Duodenal mucosa (tissue), 2 donors: ENCODE results near the gene MARCOL.

ENCODE experiments used
- H3K27ac ChIP-seq: one replicate; pipeline ENCODE4 v1.7.0; 2013; ENCODE audit warnings: low read depth, low read length
- H3K27me3 ChIP-seq, 2 donors: one replicate each; pipeline ENCODE4 v1.7.0; 2013; ENCODE audit warnings: low read length in 2 of 2, control low read depth in 1 of 2; ENCODE audit not compliant: insufficient read depth in 2 of 2, control insufficient read depth in 1 of 2
- H3K36me3 ChIP-seq, 2 donors: one replicate each; pipeline ENCODE4 v1.7.0; 2013; ENCODE audit warnings: low read length in 2 of 2, control low read depth in 1 of 2; ENCODE audit not compliant: insufficient read depth in 2 of 2, control insufficient read depth in 1 of 2
- H3K4me1 ChIP-seq, 2 donors: one replicate each; pipeline ENCODE4 v1.7.0; 2013; ENCODE audit warnings: low read length in 2 of 2, control low read depth in 1 of 2; ENCODE audit not compliant: insufficient read depth in 2 of 2, control insufficient read depth in 1 of 2
- H3K4me3 ChIP-seq, 2 donors: one replicate each; pipeline ENCODE4 v1.7.0; 2013; ENCODE audit warnings: low read length in 2 of 2, low read depth in 1 of 2
- H3K9ac ChIP-seq, 2 donors: one replicate each; pipeline ENCODE4 v1.7.0; 2013; ENCODE audit warnings: low read length in 2 of 2, low read depth in 1 of 2
- H3K9me3 ChIP-seq, 2 donors: one replicate each; pipeline ENCODE4 v1.7.0; 2013; ENCODE audit warnings: low read length in 2 of 2, control low read depth in 1 of 2; ENCODE audit not compliant: control insufficient read depth in 1 of 2

Gene MARCOL

DNA sequence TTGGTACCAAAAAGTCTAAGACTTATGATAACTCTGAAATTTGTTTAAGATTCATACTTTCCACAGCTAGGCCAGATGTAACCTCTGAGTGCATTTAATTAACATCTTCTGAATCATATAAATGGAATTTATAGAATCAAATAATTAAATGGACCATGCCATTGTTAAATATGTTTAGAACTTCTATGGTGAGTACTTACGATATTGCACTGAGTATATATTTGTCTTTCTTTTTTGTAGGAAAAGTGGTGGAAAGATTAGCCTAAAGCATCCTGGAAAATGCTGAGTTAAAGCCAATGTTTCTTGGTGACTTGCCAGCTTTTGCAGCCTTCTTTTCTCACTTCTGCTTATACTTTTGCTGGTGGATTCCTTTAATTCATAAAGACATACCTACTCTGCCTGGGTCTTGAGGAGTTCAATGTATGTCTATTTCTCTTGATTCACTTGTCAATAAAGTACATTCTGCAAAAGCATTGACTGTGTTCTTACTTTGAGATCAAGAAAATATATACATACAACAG lies 23.6 kb upstream of the MARCOL start:
- H3K27ac ChIP-seq, result no peak overlapping the region
- no peak overlapping the region for H3K9ac ChIP-seq
- H3K4me1 ChIP-seq, result no peaks in the 10 kb centered on the region
- H3K27me3 ChIP-seq, result no peaks in the 10 kb centered on the region
- no peaks in the 10 kb centered on the region for H3K9me3 ChIP-seq
- H3K36me3 ChIP-seq, result no peaks in the 10 kb centered on the region
- H3K4me3 ChIP-seq, result no peak overlapping the region

DNA sequence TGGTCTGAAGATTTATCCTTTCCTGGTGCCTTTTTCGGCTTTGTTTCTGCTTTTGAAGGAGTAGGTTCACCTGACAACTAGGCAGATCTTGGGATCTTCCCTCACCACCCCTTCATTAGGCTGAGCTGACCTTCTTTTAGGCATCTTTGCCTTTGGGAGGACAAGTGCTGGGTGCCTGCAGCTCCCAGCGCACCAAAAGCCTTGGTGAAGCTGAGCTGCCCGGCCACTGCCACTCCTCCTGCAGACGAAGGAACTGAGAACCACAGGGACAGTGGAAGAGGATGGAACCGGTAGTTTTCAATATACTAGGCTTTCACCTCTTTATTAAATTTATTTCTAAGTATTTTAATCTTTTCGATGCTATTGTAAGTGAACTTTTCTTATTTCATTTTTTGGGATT lies 16.8 kb upstream of the MARCOL start:
- Histone ChIP-seq H3K4me1 (no peaks in the 10 kb centered on the region), H3K36me3 (no peaks in the 10 kb centered on the region), H3K4me3 (no peak overlapping the region), H3K27me3 (no peaks in the 10 kb centered on the region), H3K9me3 (no peaks in the 10 kb centered on the region), H3K9ac (no peak overlapping the region), H3K27ac (no peak overlapping the region)

DNA sequence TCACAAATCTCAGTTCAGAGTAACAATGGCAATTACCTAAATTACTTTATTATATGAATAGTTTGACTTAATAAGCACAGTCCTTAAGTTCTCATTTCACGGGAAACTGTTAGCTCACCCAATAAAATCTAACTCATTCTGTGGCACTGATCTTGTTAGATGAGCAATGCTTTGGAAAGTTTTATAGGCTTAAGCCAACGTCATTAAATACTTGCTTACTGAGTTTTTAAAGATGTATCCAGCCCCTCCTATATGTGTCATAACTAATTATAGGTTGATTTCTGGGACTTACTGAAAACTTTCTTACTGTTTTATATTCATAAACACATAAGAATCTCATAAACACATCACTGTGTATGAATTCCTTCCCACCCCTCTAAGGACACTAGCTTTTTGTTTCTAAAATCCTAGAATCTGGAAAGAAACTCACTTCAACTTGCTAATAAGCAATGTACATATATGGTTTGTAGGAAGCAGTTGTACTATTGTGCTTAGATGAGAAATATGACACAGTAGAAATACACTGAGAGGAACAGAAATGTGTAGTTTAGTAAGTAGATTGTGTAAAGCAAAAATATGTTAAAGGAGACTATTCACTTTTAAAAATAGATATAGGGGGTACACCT lies 14.1 kb upstream of the MARCOL start:
- Histone ChIP-seq H3K9me3 (no peaks in the 10 kb centered on the region), H3K27me3 (no peaks in the 10 kb centered on the region), H3K9ac (no peak overlapping the region), H3K4me3 (no peak overlapping the region), H3K36me3 (no peaks in the 10 kb centered on the region), H3K4me1 (no peaks in the 10 kb centered on the region), H3K27ac (no peak overlapping the region)

DNA sequence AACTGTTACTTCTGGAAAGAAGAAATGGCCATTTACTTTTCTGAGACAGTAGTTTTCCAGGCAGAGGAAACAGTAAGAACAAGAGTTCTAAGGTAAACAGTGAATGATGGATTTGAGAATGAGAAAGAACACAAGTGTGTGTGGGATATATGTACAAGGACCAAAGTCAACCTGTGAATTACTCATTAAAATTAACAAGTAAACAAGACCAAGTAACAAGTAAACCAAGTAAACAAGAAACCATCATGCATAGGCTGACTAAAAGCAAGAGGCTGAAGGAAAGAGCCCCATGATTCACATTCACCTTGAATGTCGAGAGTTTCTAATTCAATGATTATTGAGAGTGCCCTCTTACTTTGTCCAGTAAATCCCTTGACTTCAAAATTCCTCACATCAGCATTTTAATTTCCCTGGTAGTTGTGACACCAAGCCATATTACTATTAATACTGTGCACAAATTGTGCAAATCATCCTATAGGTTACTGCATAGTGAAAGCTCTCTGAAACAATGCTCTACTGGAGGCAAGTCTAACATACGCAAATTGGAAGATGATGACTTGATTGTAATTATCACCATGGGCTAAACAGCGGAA lies 9.8 kb upstream of the MARCOL start:
- Histone ChIP-seq H3K9ac (no peak overlapping the region), H3K9me3 (no peaks in the 10 kb centered on the region)

DNA sequence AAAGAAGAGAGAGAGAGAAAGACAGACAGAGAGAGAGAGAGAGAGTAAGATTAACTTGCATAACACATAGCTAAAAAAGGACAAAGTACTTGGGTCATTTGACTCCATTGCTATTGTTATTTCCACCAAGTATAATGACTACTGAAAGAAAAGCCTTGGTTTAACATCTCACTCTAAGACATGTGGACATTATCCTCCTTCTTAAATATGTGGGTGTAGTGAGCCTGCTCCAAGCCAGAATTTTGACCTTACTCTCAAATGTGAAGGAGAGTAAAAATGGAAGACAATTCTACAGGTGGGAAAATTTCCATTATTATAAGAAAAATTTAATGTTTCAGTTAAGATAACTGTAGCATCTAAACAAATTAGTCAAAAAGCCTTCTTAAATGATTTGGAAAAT lies 8.5 kb upstream of the MARCOL start:
- Histone ChIP-seq H3K9me3 (no peaks in the 10 kb centered on the region), H3K4me1 (no peaks in the 10 kb centered on the region), H3K27ac (no peak overlapping the region), H3K36me3 (no peaks in the 10 kb centered on the region), H3K9ac (no peak overlapping the region), H3K27me3 (no peaks in the 10 kb centered on the region), H3K4me3 (no peak overlapping the region)

More for the DNA sequence above, 9.8 kb upstream of the MARCOL start:
- H3K27ac ChIP-seq, result no peak overlapping the region
- H3K4me1 ChIP-seq, result no peaks in the 10 kb centered on the region
- H3K27me3 ChIP-seq, result no peaks in the 10 kb centered on the region
- H3K4me3 ChIP-seq, result no peak overlapping the region
- no peaks in the 10 kb centered on the region for H3K36me3 ChIP-seq

DNA sequence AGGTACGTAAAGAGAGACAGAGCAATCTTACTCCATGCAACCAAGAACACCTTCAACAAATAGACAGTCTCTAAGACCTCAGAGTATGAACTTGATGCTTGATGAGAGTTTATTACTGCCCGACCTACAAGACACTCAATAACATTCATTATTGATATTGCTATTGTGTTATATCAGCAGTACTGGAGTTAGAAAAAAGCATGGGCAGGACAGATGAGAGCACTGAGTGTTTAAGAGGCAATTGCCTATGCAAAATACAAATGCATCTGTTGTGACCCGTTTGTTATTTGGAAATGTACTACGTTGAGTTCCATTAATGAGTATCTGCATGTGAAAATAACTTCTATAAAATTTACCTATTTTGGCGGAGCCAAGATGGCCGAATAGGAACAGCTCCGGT lies 8.1 kb upstream of the MARCOL start:
- Histone ChIP-seq H3K27ac (no peak overlapping the region), H3K9me3 (no peaks in the 10 kb centered on the region), H3K36me3 (no peaks in the 10 kb centered on the region), H3K4me1 (no peaks in the 10 kb centered on the region), H3K27me3 (no peaks in the 10 kb centered on the region), H3K4me3 (no peak overlapping the region), H3K9ac (no peak overlapping the region)

DNA sequence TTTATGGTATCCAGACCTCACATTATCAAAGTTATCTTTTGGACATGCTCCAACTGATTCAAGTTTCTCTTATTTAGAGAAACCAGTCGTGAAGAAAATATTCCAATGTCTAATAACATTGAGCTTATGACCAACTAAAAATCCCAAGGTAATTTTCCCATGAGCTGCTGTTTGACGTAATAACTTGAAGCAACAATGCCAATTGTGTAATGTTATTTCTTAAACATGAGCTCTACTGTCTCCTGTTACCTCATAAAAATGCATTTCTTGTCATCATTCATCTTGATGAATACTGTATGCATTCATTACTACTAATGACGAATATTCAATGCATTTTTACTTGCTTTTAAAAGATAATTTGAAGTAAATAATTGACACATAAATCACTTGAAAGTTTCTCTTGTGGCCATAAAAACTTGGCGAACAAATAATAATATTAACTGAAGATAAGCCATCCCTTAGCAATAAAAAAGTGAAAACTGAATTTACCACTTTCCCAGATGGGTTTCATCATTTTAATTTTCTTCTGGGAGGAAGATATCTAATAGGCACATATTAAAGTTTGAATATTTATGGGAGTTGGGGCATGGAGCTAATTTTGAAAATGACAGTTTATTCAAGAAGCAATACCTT lies 424 bp upstream of the MARCOL start:
- Histone ChIP-seq H3K9ac (no peak overlapping the region), H3K27me3 (no peaks in the 10 kb centered on the region), H3K9me3 (no peaks in the 10 kb centered on the region), H3K4me1 (no peaks in the 10 kb centered on the region), H3K4me3 (no peak overlapping the region), H3K27ac (no peak overlapping the region), H3K36me3 (no peaks in the 10 kb centered on the region)

DNA sequence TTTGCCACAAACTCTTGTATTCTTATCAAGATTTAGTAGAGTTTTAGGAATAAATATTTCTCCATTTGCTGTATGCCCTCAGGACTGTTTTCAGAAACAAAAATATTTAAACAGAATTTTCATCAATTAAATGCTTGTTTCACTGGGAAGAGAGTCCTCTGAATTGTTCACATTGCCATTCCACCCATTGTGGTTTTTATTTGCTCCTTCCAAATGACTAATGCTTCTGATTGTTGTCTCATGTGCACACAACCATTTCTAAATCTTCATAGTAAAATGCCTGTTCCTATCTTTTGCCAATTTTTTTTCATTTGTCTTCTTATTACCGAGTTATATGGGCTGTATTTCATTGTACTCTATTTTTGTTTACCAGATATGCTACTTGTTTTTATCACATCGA lies 10.6 kb downstream of the MARCOL start:
- Histone ChIP-seq H3K9ac (no peak overlapping the region), H3K36me3 (no peaks in the 10 kb centered on the region), H3K4me3 (no peak overlapping the region), H3K27me3 (no peaks in the 10 kb centered on the region), H3K27ac (no peak overlapping the region), H3K9me3 (no peaks in the 10 kb centered on the region), H3K4me1 (no peaks in the 10 kb centered on the region)

DNA sequence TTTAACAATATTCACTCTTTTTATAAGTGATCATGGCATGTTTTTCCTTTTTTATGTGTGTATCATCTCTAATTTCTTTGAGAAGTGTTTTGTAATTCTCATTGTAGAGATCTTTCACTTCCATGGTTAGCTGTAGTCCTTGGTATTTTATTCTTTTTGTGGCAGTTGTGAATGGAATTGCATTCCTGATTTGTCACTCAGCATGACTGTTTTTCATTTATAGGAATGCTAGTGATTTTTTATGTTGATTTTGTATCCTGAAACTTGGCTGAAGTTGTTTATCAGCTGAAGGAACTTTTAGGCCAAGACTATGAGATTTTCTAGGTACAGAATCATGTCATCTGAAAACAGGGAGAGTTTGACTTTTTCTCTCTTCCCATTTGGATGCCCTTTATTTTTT lies 17.1 kb downstream of the MARCOL start:
- H3K36me3 ChIP-seq, result no peaks in the 10 kb centered on the region
- H3K27ac ChIP-seq, result no peak overlapping the region
- H3K9me3 ChIP-seq, result peaks cover 0 to 8% of the 10 kb centered on the region in 2 donors
- H3K4me3 ChIP-seq, result no peak overlapping the region
- H3K9ac ChIP-seq, result no peak overlapping the region
- H3K4me1 ChIP-seq, result no peaks in the 10 kb centered on the region
- no peaks in the 10 kb centered on the region for H3K27me3 ChIP-seq

DNA sequence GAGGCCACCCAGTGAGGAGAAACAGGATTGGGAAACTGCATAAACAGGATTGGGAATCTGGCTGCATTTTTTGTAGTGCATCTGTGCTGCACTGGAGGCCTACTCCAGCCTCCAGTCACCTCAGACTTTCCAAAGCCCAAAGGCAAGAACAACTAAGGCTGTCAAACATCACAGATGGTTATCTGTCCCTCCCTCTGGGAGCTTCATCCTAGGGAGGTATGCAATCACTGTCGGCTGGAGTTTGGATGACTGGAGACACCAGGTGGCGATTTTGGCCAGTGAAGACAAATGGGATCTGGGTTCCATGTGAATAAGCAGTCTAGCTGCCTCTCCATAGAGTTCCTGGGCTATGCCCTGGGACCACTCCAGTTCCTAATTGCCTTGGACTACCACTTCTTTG lies 21.0 kb downstream of the MARCOL start:
- Histone ChIP-seq H3K9ac (no peak overlapping the region), H3K4me3 (no peak overlapping the region)

More for the DNA sequence above, 21.0 kb downstream of the MARCOL start:
- H3K27me3 ChIP-seq, result no peaks in the 10 kb centered on the region
- no peak overlapping the region for H3K27ac ChIP-seq
- H3K9me3 ChIP-seq, result peaks cover 0 to 8% of the 10 kb centered on the region in 2 donors
- no peaks in the 10 kb centered on the region for H3K36me3 ChIP-seq
- H3K4me1 ChIP-seq, result no peaks in the 10 kb centered on the region
